Chondrocyte (in vitro differentiated cells): ENCODE results near the gene WRAP53. TPM values are rescaled to one million over a fixed set of nuclear protein-coding genes. Genes with fewer than 3 reads are reported as not detected.

Experiments used
- DNase-seq: peaks from one replicate; pipeline ENCODE4 v3.0.0; 2021; ENCODE audit warnings: mixed read lengths, low spot score
- H3K27ac Mint-ChIP-seq: one replicate; pipeline ENCODE4 v1.8.0; 2021; ENCODE audit warnings: mild to moderate bottlenecking, moderate library complexity, mixed read lengths; ENCODE audit not compliant: unreplicated experiment
- H3K27me3 Mint-ChIP-seq: 2 replicates; pipeline ENCODE4 v1.8.0; 2021; ENCODE audit warnings: low read depth, mixed read lengths
- H3K36me3 Mint-ChIP-seq: 2 replicates; pipeline ENCODE4 v1.8.0; 2021; ENCODE audit warnings: low read depth, mixed read lengths
- H3K4me1 Mint-ChIP-seq: 2 replicates; pipeline ENCODE4 v1.8.0; 2021; ENCODE audit warnings: low read depth, mild to moderate bottlenecking, mixed read lengths
- H3K4me3 Mint-ChIP-seq: one replicate; pipeline ENCODE4 v1.8.0; 2021; ENCODE audit warnings: mild to moderate bottlenecking, moderate library complexity, mixed read lengths; ENCODE audit not compliant: unreplicated experiment
- H3K9me3 Mint-ChIP-seq: 2 replicates; pipeline ENCODE4 v1.8.0; 2021; ENCODE audit warnings: low read depth, mixed read lengths
- total RNA-seq: library from RNA; stranded (reverse); gene quantifications from 3 replicates; pipeline ENCODE4 v1.2.1, GENCODE V29; 2021
- TF ChIP-seq, protein P1 (sequence below): fragments of 200-600 bp; sonication (generic); IDR thresholded peaks from 2 replicates; pipeline ENCODE4 v1.5.0; 2021; ENCODE audit warnings: antibody characterized with exemption, mild to moderate bottlenecking, moderate library complexity

Gene WRAP53
- total RNA-seq, 1 donor from 2014 or later = 7.1 TPM

DNA sequence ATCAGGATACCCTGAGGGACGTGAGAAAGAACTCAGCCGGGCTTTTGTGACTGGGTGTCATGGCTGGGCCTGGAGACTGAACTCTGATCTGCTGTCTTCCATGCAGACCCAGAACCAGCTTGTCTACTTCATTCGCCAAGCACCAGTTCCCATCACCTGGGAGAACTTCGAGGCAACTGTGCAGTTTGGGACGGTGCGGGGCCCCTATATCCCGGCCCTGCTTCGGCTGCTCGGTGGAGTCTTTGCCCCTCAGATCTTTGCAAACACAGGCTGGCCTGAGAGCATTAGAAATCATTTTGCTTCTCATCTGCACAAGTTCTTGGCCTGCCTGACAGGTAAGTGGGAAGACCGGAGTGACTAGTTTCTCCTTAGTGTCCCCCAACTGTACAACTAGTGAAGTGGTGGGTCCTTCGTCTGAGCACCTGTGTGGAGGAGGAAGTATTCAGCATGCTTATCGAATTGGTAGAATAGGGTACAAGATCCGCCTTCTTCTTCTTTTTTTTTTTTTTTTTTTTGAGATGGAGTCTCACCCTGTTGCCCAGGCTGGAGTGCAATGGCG is 44.8 kb downstream of the WRAP53 start:
- H3K4me1 Mint-ChIP-seq = no peaks in the 10 kb centered on the region
- no peak overlapping the region for H3K4me3 Mint-ChIP-seq

DNA sequence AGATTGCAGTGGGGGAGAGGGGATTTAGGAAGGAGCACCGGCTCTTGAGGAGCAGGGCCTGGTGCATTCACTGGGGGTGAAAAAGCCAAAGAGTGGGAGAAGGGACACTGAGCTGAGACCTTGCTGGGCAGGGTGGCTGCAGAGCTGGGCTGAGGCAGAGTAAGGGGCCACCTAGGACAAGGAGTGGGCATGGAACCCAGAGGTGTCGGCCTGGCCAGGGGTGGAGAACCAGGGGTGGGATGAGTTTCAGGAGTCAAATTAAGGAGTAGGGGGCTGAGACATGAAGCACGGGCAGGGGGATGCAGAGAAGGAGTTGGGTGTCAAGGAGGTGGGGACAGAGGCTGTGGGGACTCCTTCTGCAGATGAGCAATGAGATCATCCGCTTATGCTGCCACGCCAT is 49.3 kb downstream of the WRAP53 start:
- H3K9me3 Mint-ChIP-seq = no peaks in the 10 kb centered on the region
- H3K4me3 Mint-ChIP-seq = no peak overlapping the region
- peaks cover 57% of the 10 kb centered on the region for H3K27me3 Mint-ChIP-seq
- DNase-seq = peak; percentile 41
- peaks cover 1% of the 10 kb centered on the region for H3K36me3 Mint-ChIP-seq
- H3K27ac Mint-ChIP-seq = no peak overlapping the region
- TF ChIP-seq, protein P1, sequence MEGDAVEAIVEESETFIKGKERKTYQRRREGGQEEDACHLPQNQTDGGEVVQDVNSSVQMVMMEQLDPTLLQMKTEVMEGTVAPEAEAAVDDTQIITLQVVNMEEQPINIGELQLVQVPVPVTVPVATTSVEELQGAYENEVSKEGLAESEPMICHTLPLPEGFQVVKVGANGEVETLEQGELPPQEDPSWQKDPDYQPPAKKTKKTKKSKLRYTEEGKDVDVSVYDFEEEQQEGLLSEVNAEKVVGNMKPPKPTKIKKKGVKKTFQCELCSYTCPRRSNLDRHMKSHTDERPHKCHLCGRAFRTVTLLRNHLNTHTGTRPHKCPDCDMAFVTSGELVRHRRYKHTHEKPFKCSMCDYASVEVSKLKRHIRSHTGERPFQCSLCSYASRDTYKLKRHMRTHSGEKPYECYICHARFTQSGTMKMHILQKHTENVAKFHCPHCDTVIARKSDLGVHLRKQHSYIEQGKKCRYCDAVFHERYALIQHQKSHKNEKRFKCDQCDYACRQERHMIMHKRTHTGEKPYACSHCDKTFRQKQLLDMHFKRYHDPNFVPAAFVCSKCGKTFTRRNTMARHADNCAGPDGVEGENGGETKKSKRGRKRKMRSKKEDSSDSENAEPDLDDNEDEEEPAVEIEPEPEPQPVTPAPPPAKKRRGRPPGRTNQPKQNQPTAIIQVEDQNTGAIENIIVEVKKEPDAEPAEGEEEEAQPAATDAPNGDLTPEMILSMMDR = no peak
- H3K4me1 Mint-ChIP-seq = no peaks in the 10 kb centered on the region

More for the DNA sequence above, 44.8 kb downstream of the WRAP53 start:
- TF ChIP-seq, protein P1 = no peak
- Mint-ChIP-seq H3K36me3 (peaks cover 1% of the 10 kb centered on the region), H3K9me3 (no peaks in the 10 kb centered on the region), H3K27ac (no peak overlapping the region), H3K27me3 (peaks cover 44% of the 10 kb centered on the region)
- DNase-seq = peak; percentile 20

DNA sequence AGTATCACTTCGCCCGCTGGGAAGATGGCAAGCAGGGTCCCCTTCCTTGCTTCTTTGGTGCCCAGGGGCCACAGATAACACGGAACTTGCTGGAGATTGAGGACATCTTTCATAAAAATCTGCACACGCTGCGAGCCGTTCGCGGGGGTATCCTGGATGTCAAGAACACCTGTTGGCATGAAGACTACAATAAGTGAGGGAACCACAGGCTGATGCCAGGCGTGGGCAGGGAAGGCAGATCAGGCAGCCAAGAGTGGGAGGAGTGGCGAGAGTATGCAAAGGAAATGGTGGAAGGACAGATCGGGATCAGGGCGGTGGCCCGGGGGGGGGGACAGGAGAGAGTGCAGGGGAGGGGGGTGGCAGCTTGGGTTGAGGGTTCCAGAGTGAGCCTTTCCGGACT is 51.5 kb downstream of the WRAP53 start:
- peak; percentile 24 for DNase-seq
- Mint-ChIP-seq H3K4me1 (no peaks in the 10 kb centered on the region), H3K4me3 (no peak overlapping the region), H3K36me3 (peaks cover 1% of the 10 kb centered on the region), H3K27ac (no peak overlapping the region), H3K9me3 (no peaks in the 10 kb centered on the region), H3K27me3 (peaks cover 41% of the 10 kb centered on the region)
- TF ChIP-seq, protein P1 = no peak

DNA sequence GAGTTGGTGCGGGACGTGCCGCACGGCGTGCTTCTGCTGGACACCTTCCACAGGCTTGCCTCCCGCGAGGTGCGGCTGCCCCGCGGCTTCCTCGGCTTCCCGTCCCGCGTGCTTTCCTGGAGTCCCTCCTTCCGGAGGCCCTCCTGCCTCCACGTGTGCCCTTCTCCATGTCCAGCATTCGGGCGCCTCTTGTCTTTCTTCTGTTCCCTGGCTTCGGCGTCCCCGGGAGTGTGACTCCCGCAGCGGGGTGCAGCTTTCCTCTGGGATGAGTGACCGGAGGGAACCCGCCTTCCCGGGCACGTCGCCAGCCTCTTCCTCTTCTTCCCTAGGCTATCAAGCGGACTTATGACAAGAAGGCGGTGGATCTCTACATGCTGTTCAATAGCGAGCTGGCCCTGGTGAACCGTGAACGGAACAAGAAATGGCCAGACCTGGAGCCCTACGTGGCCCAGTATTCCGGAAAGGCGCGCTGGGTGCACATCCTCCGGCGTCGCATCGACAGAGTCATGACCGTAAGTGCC is 52.3 kb downstream of the WRAP53 start:
- peak; percentile 91 for DNase-seq
- peaks cover 39% of the 10 kb centered on the region for H3K27me3 Mint-ChIP-seq
- H3K27ac Mint-ChIP-seq = no peak overlapping the region
- H3K4me3 Mint-ChIP-seq = no peak overlapping the region
- peaks cover 1% of the 10 kb centered on the region for H3K36me3 Mint-ChIP-seq
- TF ChIP-seq, protein P1 = no peak
- H3K4me1 Mint-ChIP-seq = no peaks in the 10 kb centered on the region
- H3K9me3 Mint-ChIP-seq = no peaks in the 10 kb centered on the region

DNA sequence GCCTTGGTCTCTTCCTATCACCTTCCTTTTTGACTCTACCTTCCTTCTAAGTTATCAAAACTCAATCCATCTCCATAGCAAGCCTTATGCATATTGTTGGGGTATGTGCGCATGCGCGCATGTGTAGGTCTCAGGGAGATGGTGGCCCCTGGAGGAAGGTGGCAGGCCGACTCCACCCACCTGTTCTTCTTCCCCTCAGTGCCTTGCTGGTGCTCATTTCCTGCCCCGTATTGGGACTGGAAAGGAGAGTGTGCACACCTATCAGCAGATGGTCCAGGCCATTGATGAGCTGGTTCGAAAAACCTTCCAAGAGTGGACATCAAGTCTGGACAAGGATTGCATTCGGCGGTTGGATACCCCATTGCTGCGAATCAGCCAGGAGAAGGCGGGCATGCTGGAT is 54.5 kb downstream of the WRAP53 start:
- Mint-ChIP-seq H3K27me3 (peaks cover 23% of the 10 kb centered on the region), H3K27ac (no peak overlapping the region), H3K4me3 (no peak overlapping the region), H3K4me1 (peaks cover 11% of the 10 kb centered on the region), H3K9me3 (no peaks in the 10 kb centered on the region), H3K36me3 (no peaks in the 10 kb centered on the region)
- DNase-seq = peak; percentile 56
- TF ChIP-seq, protein P1 = no peak
